ENCODE data around the gene SLCO2B1. TPM values are rescaled to one million over a fixed set of nuclear protein-coding genes. Genes with fewer than 3 reads are reported as not detected.

Gene SLCO2B1
- total RNA-seq, 1 donor from 2014 or later, result 0.54 TPM

- Mint-ChIP-seq H3K9me3 (ENCODE audit: unreplicated experiment) (no peaks in the 10 kb centered on the region), H3K36me3 (ENCODE audit: unreplicated experiment) (no peaks in the 10 kb centered on the region), H3K27me3 (ENCODE audit: unreplicated experiment) (peaks cover 23% of the 10 kb centered on the region), H3K4me3 (ENCODE audit: unreplicated experiment) (no peak overlapping the region), H3K27ac (ENCODE audit: unreplicated experiment) (no peak overlapping the region), H3K4me1 (ENCODE audit: unreplicated experiment) (no peaks in the 10 kb centered on the region)
- DNase-seq (ENCODE audit: extremely low spot score, unreplicated experiment), result no peak
- TF ChIP-seq, protein P1, sequence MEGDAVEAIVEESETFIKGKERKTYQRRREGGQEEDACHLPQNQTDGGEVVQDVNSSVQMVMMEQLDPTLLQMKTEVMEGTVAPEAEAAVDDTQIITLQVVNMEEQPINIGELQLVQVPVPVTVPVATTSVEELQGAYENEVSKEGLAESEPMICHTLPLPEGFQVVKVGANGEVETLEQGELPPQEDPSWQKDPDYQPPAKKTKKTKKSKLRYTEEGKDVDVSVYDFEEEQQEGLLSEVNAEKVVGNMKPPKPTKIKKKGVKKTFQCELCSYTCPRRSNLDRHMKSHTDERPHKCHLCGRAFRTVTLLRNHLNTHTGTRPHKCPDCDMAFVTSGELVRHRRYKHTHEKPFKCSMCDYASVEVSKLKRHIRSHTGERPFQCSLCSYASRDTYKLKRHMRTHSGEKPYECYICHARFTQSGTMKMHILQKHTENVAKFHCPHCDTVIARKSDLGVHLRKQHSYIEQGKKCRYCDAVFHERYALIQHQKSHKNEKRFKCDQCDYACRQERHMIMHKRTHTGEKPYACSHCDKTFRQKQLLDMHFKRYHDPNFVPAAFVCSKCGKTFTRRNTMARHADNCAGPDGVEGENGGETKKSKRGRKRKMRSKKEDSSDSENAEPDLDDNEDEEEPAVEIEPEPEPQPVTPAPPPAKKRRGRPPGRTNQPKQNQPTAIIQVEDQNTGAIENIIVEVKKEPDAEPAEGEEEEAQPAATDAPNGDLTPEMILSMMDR (IDR thresholded peaks at IDR 0.05), result no peak
Observed at GRCh38 chr11:75205564-75206020, 54.7 kb downstream of the SLCO2B1 start.

GRCh38 chr11:75208446-75208845, 57.5 kb downstream of the SLCO2B1 start:
- H3K27ac Mint-ChIP-seq (ENCODE audit: unreplicated experiment), result no peak overlapping the region
- DNase-seq (ENCODE audit: extremely low spot score, unreplicated experiment), result no peak
- H3K36me3 Mint-ChIP-seq (ENCODE audit: unreplicated experiment), result no peaks in the 10 kb centered on the region
- no peak overlapping the region for H3K4me3 Mint-ChIP-seq (ENCODE audit: unreplicated experiment)
- H3K4me1 Mint-ChIP-seq (ENCODE audit: unreplicated experiment), result no peaks in the 10 kb centered on the region
- H3K9me3 Mint-ChIP-seq (ENCODE audit: unreplicated experiment), result no peaks in the 10 kb centered on the region
- peaks cover 14% of the 10 kb centered on the region for H3K27me3 Mint-ChIP-seq (ENCODE audit: unreplicated experiment)
- TF ChIP-seq, protein P1 (IDR thresholded peaks at IDR 0.05), result no peak

- H3K27ac Mint-ChIP-seq (ENCODE audit: unreplicated experiment), result no peak overlapping the region
- H3K36me3 Mint-ChIP-seq (ENCODE audit: unreplicated experiment), result no peaks in the 10 kb centered on the region
- no peak overlapping the region for H3K4me3 Mint-ChIP-seq (ENCODE audit: unreplicated experiment)
- H3K9me3 Mint-ChIP-seq (ENCODE audit: unreplicated experiment), result no peaks in the 10 kb centered on the region
- no peak for DNase-seq (ENCODE audit: extremely low spot score, unreplicated experiment)
- H3K4me1 Mint-ChIP-seq (ENCODE audit: unreplicated experiment), result no peaks in the 10 kb centered on the region
- TF ChIP-seq, protein P1 (IDR thresholded peaks at IDR 0.05), result no peak
- peaks cover 11% of the 10 kb centered on the region for H3K27me3 Mint-ChIP-seq (ENCODE audit: unreplicated experiment)
Observed at GRCh38 chr11:75212411-75212810, 61.5 kb downstream of the SLCO2B1 start.

- peak; percentile 93 for DNase-seq (ENCODE audit: extremely low spot score, unreplicated experiment)
- peaks cover 16% of the 10 kb centered on the region for H3K27me3 Mint-ChIP-seq (ENCODE audit: unreplicated experiment)
- H3K27ac Mint-ChIP-seq (ENCODE audit: unreplicated experiment), result no peak overlapping the region
- TF ChIP-seq, protein P1 (IDR thresholded peaks at IDR 0.05), result peak; percentile 51
- no peaks in the 10 kb centered on the region for H3K4me1 Mint-ChIP-seq (ENCODE audit: unreplicated experiment)
- H3K9me3 Mint-ChIP-seq (ENCODE audit: unreplicated experiment), result no peaks in the 10 kb centered on the region
- no peak overlapping the region for H3K4me3 Mint-ChIP-seq (ENCODE audit: unreplicated experiment)
- no peaks in the 10 kb centered on the region for H3K36me3 Mint-ChIP-seq (ENCODE audit: unreplicated experiment)
Observed at GRCh38 chr11:75214411-75214821, 63.5 kb downstream of the SLCO2B1 start.

DNA sequence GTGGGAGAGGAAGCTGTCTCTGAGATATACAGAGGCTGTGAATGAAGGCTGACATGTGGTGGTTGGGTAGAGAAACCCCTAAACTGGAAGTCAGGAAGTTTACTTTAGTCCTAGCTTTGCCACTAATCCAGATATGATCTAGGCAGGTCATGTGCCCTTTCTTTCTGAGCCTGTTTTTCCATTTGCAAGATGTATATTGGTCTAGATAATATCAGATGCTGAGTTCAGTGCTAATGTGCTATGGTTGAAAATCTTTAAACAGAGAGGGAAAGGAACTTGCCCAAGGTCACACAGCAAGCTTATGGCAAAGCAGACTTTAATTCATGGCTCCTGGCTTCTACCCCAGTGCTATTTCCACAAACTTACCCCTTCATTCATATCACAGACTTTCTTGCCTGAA, 63.9 kb downstream of the SLCO2B1 start:
- H3K9me3 Mint-ChIP-seq (ENCODE audit: unreplicated experiment), result no peaks in the 10 kb centered on the region
- H3K4me1 Mint-ChIP-seq (ENCODE audit: unreplicated experiment), result no peaks in the 10 kb centered on the region
- TF ChIP-seq, protein P1 (IDR thresholded peaks at IDR 0.05), result no peak
- H3K36me3 Mint-ChIP-seq (ENCODE audit: unreplicated experiment), result no peaks in the 10 kb centered on the region
- H3K4me3 Mint-ChIP-seq (ENCODE audit: unreplicated experiment), result no peak overlapping the region
- H3K27ac Mint-ChIP-seq (ENCODE audit: unreplicated experiment), result no peak overlapping the region
- H3K27me3 Mint-ChIP-seq (ENCODE audit: unreplicated experiment), result peaks cover 16% of the 10 kb centered on the region
- DNase-seq (ENCODE audit: extremely low spot score, unreplicated experiment), result no peak
